NCI-H2196 (cell line): ENCODE data around the gene CYP1A1.
A peak's percentile ranks its signal among the peaks of the same experiment; 100 is the strongest.
"Not testable (repeated sequence)": the region's sequence is repeated elsewhere in the genome, so short reads cannot be mapped to it uniquely, and the experiment has no call there.

Source experiments
- DNase-seq: peaks from one replicate; lab custom pipeline; 2025; ENCODE audit not compliant: unreplicated experiment; lab: John Stamatoyannopoulos, UW

CYP1A1 gene

GRCh38 chr15:74738239-74738638 is 12.9 kb upstream of the CYP1A1 start:
- DNase-seq, result not testable (repeated sequence)

GRCh38 chr15:74735305-74735704 is 10.0 kb upstream of the CYP1A1 start:
- DNase-seq, result no peak

- DNase-seq, result no peak
These were observed 7.9 kb upstream of the CYP1A1 start for GRCh38 chr15:74733269-74733668.

- DNase-seq, result no peak
These were observed 7.5 kb upstream of the CYP1A1 start for GRCh38 chr15:74732846-74733245.

GRCh38 chr15:74730619-74731316 is 5.4 kb upstream of the CYP1A1 start:
- DNase-seq, result no peak

- DNase-seq, result not testable (repeated sequence)
These were observed 4.0 kb upstream of the CYP1A1 start for GRCh38 chr15:74729372-74729771.

DNA sequence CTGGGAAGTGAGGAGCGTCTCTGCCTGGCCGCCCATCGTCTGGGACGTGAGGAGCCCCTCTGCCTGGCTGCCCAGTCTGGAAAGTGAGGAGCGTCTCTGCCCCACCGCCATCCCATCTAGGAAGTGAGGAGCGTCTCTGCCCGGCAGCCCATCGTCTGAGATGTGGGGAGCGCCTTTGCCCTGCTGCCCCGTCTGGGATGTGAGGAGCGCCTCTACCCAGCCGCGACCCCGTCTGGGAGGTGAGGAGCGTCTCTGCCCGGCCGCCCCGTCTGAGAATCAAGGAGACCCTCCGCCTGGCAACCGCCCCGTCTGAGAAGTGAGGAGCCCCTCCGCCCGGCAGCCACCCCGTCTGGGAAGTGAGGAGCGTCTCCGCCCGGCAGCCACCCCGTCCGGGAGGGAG is 3.4 kb upstream of the CYP1A1 start:
- DNase-seq, result not testable (repeated sequence)

- no peak for DNase-seq
These were observed 2.4 kb upstream of the CYP1A1 start for GRCh38 chr15:74727727-74728126.

GRCh38 chr15:74726774-74727164 is 1.4 kb upstream of the CYP1A1 start:
- DNase-seq, result no peak

DNA sequence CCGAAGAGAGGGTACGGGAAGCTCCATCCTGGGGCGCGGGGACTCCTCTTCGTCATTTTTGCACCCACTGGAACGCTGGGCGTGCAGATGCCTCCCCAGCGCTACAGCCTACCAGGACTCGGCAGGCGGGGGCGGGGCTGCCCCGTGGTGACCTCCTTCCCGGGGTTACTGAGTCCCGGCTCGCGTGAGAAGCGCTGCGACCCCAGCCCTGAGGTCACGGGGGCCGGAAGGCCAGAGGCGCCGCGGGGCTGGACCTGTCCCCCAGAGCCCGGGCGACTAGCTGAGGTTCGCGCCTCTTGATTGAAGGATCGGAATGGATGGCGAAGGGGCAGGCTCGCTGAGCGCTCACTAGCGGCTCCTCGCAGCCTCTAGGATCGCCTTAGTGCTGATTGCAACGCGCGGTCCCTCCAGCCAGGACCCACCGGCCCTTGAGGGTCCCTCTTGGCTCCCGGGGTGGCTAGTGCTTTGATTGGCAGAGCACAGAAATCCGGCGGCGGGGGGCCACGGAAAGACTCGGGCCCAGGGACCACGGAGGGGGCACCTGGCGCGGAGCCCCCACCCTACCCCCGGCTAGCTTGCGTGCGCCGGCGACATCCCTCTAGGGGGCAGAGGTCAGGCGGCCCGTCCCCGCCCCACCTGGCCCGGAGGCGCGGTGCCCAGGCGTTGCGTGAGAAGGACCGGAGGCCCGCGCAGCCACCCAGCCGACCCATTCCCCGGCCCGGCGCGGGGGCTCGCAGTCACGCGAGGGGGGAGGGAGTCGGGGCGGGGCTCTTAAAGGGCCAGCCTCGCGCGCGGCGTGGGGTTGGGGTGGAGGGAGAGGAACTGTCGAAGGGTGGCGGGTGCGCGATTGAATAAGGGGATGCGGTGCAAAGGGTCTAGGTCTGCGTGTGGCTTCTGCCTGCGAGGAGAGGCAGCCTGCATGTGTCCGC is 781 bp upstream of the CYP1A1 start:
- peak; percentile 18 for DNase-seq

GRCh38 chr15:74724570-74725224 is 631 bp downstream of the CYP1A1 start:
- no peak for DNase-seq

- DNase-seq, result peak; percentile 55
These were observed 1.5 kb downstream of the CYP1A1 start for GRCh38 chr15:74723754-74724334.

DNA sequence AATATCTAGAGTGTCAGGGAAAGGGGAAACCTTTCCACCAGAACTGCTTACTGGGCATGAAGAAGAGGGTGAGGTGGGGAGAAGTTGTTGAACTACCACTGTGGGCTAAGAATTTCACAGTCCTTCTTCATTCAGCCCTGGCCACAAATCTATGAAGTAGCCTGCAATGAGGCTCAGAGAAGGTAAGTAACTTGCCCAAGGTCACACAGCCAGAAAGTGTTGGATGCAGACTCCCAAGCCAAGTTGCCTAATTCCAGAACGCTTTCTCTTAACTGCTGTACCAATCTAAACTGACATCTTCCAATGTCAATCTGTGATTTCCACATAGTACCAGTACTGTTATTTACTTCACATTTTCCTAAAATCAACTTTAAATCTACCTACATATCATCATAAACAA is 2.1 kb downstream of the CYP1A1 start:
- no peak for DNase-seq

DNA sequence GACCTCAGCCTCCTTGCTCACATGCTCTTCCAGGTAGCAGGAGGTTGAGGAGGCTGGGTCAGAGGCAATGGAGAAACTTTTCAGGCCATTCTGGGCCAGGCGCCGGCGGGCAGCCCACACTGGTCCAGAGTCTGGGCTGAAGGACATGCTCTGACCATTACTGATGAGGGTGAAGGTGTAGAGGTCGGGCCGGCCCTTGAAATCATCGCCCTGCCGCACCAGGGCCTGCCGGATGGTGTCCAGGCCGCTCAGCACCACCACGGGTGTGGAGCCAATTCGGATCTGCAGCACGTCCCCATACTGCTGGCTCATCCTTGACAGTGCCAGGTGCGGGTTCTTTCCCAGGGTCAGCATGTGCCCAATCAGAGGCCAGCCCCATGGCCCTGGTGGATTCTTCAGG is 2.7 kb downstream of the CYP1A1 start:
- DNase-seq, result no peak

DNA sequence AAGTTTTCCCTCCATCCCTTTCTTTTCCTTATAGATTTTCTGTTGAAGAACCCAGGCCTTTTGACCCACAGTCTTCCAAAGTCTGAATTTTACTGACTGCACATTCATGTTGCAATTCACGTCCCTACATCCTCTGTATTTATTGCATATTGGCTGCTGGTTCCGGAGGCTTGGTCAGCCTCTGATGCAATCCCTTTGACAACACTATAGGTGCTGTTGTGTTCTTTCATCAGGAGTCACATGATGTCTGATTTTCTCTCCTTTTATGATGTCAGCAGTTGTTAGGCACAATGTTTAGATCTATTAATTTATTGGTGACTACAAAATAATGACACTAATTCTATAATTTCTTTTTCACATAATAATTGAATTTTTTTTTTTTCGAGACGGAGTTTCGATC is 8.7 kb downstream of the CYP1A1 start:
- DNase-seq, result no peak

DNA sequence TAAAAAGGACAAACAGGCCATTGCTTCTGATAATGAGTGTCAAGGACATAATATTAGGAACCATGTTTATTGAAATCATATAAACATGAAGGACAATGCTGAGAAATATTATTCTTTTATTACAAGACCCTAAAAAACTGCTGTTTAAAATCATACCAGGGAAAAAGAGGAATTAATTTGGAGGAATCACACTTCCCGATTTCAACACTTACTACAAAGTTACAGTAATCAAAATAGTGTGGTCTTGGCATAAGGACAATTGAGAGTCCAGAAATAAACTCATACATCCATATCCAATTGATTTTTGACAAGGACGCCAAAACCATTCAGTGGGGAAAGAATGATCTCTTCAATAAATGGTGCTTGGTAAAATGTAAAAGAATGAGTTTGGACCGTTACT is 13.0 kb downstream of the CYP1A1 start:
- DNase-seq, result no peak

- DNase-seq, result no peak
These were observed 14.8 kb downstream of the CYP1A1 start for GRCh38 chr15:74710319-74711094.

- DNase-seq, result no peak
These were observed 15.4 kb downstream of the CYP1A1 start for GRCh38 chr15:74709892-74710291.

GRCh38 chr15:74709011-74709410 is 16.3 kb downstream of the CYP1A1 start:
- no peak for DNase-seq

DNA sequence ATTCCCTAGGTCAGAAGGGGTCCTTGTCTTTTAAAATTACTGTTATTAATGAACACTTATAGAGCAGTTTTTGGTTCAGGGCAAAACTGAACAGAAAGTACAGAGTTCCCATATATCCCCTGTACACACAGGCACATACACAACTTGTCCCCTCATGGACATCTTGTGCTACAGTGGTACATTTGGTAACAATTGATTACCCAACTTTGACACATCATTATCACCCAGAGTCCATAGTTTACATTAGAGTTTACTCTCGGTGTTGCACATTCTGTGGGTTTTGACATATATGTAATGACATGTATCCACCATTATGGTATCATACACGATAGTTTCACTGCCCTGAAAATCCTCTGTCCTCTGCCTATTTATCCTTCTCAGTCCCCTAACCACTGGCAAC is 28.5 kb downstream of the CYP1A1 start:
- DNase-seq, result no peak

GRCh38 chr15:74696398-74696729 is 29.0 kb downstream of the CYP1A1 start:
- DNase-seq, result no peak
